Measurements from ENCODE around the gene ABCB9. TPM values are rescaled to one million over a fixed set of nuclear protein-coding genes. Genes with fewer than 3 reads are reported as not detected.
"Not testable (repeated sequence)": the region's sequence is repeated elsewhere in the genome, so short reads cannot be mapped to it uniquely, and the experiment has no call there.

The ABCB9 gene
- total RNA-seq = 1 to 10 TPM; 1.7 to 6.2 (median 4.2) TPM

- peak; percentile 97 for DNase-seq (ENCODE audit: extremely low spot score)
- peak; percentile 83 to 87 for TF ChIP-seq POLR2AphosphoS5 (IDR thresholded peaks at IDR 0.05)
- TF ChIP-seq EP300 (IDR thresholded peaks at IDR 0.05) = no peak
- TF ChIP-seq, protein P1, sequence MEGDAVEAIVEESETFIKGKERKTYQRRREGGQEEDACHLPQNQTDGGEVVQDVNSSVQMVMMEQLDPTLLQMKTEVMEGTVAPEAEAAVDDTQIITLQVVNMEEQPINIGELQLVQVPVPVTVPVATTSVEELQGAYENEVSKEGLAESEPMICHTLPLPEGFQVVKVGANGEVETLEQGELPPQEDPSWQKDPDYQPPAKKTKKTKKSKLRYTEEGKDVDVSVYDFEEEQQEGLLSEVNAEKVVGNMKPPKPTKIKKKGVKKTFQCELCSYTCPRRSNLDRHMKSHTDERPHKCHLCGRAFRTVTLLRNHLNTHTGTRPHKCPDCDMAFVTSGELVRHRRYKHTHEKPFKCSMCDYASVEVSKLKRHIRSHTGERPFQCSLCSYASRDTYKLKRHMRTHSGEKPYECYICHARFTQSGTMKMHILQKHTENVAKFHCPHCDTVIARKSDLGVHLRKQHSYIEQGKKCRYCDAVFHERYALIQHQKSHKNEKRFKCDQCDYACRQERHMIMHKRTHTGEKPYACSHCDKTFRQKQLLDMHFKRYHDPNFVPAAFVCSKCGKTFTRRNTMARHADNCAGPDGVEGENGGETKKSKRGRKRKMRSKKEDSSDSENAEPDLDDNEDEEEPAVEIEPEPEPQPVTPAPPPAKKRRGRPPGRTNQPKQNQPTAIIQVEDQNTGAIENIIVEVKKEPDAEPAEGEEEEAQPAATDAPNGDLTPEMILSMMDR (IDR thresholded peaks at IDR 0.05) = no peak
- Histone ChIP-seq H3K4me1 (peaks cover 29 to 48% (median 43%) of the 10 kb centered on the region in 4 donors), H3K9me3 (no peaks in the 10 kb centered on the region), H3K4me3 (peak within 1 kb of the TSS; percentile 60 to 72 (median 62)), H3K27me3 (no peaks in the 10 kb centered on the region), H3K36me3 (no peaks in the 10 kb centered on the region), H3K27ac (replicated peaks in 1 of 4) (peak within 1 kb of the TSS; percentile 60 to 76 (median 68))
- intact Hi-C loops (cut with DNase I) = no loop called here
- 8% methylated on average over 11 of the region's 55 CpGs for WGBS
These were observed at the start of gene ABCB9 for GRCh38 chr12:122965851-122966742. Gene ABCB9 (minus strand): TSS chr12:122966463. CDS start chr12:122960235, 6,228 bp downstream.

DNA sequence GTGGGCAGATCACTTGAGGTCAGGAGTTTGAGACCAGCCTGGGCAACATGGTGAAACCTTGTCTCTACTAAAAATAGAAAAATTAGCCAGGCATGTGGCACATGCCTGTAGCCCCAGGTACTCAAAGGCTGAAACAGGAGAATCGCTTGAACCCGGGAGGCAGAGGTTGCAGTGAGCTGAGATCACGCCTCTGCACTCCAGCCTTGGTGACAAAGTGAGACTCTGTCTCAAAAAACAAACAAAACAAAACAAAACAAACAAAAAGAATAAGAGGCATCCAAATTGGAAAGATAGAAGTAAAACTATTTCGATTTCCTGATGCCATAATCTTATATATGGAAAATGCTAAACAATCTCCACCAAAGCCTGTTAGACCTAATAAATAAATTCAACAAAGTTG, 48.2 kb upstream of the ABCB9 start:
- H3K4me3 ChIP-seq; H3K27me3 ChIP-seq; intact Hi-C loops (cut with DNase I); DNase-seq (ENCODE audit: extremely low spot score); H3K9me3 ChIP-seq; H3K27ac ChIP-seq (replicated peaks in 1 of 4); H3K4me1 ChIP-seq: not testable (repeated sequence)
- peaks cover 0 to 44% (median 39%) of the 10 kb centered on the region in 4 donors for H3K36me3 ChIP-seq
- WGBS = 95% methylated on average over 4 of the region's 4 CpGs

DNA sequence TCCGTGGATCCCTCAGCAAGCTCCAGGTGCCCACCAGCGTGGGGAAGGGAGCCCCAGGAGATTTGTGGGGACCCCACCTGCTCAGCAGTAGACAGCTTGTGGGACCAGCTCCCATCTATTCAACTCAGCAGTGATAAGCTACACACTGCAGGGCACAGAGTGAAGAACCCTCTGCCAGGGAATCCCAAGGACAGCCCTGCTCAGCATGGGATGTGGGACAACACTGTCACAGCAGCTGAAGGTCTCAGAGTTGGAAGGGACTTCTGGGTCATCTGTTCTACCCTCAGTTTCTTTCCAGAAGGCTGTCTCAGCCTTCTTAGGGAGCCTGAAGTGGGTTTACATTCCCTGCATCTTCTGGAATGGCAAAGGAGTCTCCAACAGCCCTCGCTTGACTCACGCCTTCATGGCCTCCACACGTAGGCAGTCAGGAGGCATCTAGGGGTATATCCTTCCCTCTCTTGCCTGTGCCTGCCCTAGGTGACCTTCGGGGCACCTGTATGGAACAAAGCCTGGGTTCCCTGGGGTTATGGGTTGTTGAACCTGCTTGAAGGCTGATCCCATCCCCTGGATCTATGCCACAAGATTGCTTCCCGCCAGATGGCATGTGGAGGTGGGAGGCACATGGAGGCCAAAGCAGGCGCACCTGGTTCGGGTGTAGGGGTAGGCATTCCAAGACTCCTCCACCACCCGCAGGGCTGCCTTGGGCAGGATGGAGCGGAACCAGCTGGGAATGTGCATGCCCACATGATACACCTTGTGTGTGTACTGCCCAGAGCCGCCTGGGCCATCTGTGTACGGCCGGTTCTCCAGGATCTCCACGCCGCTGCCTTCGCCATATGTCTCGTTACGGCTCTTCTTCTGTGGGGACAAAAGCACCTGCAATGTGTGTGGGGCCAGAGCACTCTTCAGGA, 47.2 kb upstream of the ABCB9 start:
- Histone ChIP-seq H3K36me3 (peaks cover 0 to 55% (median 49%) of the 10 kb centered on the region in 4 donors), H3K27me3 (no peaks in the 10 kb centered on the region), H3K27ac (replicated peaks in 1 of 4) (no peak overlapping the region), H3K4me3 (no peak overlapping the region), H3K9me3 (no peaks in the 10 kb centered on the region), H3K4me1 (peaks cover 0 to 3% (median 0%) of the 10 kb centered on the region in 4 donors)
- intact Hi-C loops (cut with DNase I) = no loop called here
- TF ChIP-seq POLR2AphosphoS5 (IDR thresholded peaks at IDR 0.05) (no peak), POLR2A (IDR thresholded peaks at IDR 0.05; ENCODE audit: low read depth) (no peak), EP300 (IDR thresholded peaks at IDR 0.05) (no peak)
- TF ChIP-seq, protein P1 (IDR thresholded peaks at IDR 0.05) = no peak
- WGBS = 96% methylated on average over 19 of the region's 19 CpGs
- no peak for DNase-seq (ENCODE audit: extremely low spot score)

- peaks cover 0 to 72% (median 66%) of the 10 kb centered on the region in 4 donors for H3K36me3 ChIP-seq
These were observed 45.4 kb upstream of the ABCB9 start for GRCh38 chr12:123011701-123012100.

More at GRCh38 chr12:123011701-123012100, 45.4 kb upstream of the ABCB9 start:
- DNase-seq (ENCODE audit: extremely low spot score) = no peak
- 84% methylated on average over 6 of the region's 6 CpGs for WGBS
- TF ChIP-seq EP300 (IDR thresholded peaks at IDR 0.05) = no peak
- no peak for TF ChIP-seq POLR2AphosphoS5 (IDR thresholded peaks at IDR 0.05)
- TF ChIP-seq POLR2A (IDR thresholded peaks at IDR 0.05; ENCODE audit: low read depth) = no peak
- TF ChIP-seq, protein P1 (IDR thresholded peaks at IDR 0.05) = no peak
- Histone ChIP-seq H3K27me3 (no peaks in the 10 kb centered on the region), H3K4me3 (no peak overlapping the region), H3K4me1 (peaks cover 0 to 3% (median 0%) of the 10 kb centered on the region in 4 donors), H3K27ac (replicated peaks in 1 of 4) (no peak overlapping the region), H3K9me3 (no peaks in the 10 kb centered on the region)
- intact Hi-C loops (cut with DNase I) = no loop called here

Data from esophagus muscularis mucosa (tissue), 4 donors.